GM19099 (cell line): ENCODE measurements around the gene PROZ.

Experiments
- POLR2A ChIP-seq: IDR thresholded peaks from 3 replicates; pipeline ENCODE4 v1.6.1; 2011; ENCODE audit warnings: low read depth; ENCODE audit not compliant: insufficient read length; ENCODE audit errors: extremely low read depth

The PROZ gene

DNA sequence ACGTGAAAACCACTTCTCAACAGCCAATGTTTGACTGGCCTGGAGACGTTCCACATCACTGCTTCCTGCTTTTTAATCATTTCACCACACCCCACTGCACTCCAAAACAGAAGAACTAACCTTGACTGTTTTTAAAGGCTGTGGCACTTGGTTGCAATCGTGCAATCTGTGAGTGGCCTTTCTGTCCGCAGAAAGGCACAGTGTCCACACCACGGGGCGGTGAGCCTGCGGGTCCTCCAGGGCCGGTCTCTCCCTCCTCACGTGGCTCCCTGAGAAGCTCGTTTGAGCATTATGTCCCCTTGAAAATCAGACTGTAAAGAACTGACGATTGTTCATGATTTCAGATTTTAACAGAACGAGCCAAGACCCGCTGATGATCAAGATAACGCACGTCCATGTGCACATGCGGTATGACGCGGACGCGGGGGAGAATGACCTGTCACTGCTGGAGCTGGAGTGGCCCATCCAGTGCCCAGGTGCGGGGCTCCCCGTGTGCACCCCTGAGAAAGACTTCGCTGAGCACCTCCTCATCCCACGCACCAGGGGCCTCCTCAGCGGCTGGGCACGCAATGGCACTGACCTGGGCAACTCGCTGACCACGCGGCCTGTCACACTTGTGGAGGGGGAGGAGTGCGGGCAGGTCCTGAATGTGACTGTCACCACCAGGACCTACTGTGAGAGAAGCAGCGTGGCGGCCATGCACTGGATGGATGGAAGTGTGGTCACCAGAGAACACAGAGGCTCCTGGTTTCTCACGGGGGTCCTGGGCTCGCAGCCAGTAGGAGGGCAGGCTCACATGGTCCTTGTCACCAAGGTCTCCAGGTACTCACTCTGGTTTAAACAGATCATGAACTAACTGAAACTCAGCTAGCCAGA is 13.0 kb downstream of the PROZ start:
- TF ChIP-seq POLR2A = no peak

DNA sequence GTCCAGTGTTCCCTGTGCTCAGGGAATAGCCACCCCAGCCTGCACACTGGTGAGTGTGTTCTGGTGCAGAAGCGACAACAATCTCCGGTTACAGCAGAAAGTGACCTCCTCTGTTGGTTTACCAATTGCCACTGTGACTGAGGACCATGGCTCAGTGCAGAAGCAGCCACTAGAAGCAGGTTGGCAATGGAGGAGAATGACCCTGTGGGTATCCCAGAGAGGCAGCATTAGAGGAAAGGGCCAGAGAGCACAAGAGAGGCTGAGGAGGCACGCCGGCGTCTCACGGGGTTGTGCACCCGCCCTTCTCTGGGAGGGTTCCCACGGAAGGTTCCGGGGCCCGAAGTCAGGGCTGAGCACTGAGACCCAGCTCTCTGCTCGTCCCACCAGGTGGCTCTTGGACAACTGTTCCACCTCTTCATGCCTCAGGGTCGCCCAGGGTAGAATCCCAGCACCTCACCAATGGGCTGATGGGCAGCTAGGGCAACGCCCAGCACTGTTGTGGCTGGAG is 14.0 kb downstream of the PROZ start:
- TF ChIP-seq POLR2A = no peak

DNA sequence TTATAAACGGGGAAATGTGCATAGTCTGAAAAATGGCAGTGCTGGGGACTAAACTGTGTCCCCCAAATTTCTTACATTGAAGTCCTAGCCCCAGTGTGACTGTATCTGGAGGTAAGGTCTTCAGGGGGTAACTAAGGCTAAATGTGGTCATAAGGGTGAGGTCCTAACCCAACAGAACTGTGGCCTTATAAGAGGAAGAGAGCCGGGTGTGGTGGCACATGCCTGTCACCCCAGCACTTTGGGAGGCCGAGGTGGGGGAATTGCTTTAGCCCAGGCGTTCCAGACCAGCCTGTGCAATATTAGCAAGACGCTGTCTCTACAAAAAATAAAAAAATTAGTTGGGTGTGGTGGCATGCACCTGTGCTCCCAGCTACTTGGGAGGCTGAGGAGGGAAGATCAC is 17.8 kb downstream of the PROZ start:
- TF ChIP-seq POLR2A = no peak

GRCh38 chr13:113176822-113177221 is 18.4 kb downstream of the PROZ start:
- no peak for TF ChIP-seq POLR2A

DNA sequence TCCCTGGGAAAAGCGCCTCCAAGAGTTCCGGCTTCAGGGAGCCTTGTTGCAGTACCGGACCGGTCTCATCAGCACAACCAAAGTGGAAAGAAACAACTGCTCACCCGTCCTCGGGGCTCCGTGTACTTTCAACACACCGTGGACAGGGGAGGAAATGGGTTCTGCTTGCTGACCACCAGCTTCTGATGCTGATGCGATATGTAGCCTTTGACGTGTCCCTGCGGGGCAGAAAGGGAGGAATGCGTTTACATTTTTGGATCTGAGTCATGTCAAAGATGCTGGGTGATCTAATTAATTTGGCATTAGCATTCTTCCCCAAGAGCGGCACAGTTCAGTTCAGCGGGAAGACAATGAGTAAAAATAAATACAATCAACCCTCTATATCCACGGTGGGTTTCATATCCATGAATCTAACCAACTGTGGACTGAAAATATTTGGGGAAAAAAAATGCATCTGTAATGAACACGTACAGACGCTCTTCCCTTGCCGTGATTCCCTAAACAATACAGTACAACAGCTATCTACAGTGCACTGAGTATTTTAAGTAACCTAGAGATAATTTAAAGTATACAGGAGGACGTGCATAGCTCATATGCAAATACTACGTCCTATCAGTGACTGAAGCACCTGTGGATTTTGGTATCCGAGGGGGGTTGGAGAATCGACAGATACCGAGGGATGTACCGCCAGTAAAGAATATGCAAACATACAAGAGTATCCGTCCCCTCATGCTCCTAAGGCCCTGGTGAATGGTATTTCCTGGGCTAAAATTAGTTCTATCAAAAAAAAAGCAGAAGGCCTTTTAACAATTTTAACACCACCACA is 19.8 kb downstream of the PROZ start:
- no peak for TF ChIP-seq POLR2A

GRCh38 chr13:113178896-113179167 is 20.4 kb downstream of the PROZ start:
- TF ChIP-seq POLR2A = no peak

GRCh38 chr13:113179374-113180230 is 21.2 kb downstream of the PROZ start:
- TF ChIP-seq POLR2A = no peak

- no peak for TF ChIP-seq POLR2A
Measured at GRCh38 chr13:113182046-113182445, 23.6 kb downstream of the PROZ start.

- no peak for TF ChIP-seq POLR2A
Measured at GRCh38 chr13:113183450-113184129, 25.1 kb downstream of the PROZ start.

- TF ChIP-seq POLR2A = no peak
Measured at GRCh38 chr13:113184568-113185440, 26.4 kb downstream of the PROZ start.

- TF ChIP-seq POLR2A = no peak
Measured at GRCh38 chr13:113186061-113186900, 27.8 kb downstream of the PROZ start.

DNA sequence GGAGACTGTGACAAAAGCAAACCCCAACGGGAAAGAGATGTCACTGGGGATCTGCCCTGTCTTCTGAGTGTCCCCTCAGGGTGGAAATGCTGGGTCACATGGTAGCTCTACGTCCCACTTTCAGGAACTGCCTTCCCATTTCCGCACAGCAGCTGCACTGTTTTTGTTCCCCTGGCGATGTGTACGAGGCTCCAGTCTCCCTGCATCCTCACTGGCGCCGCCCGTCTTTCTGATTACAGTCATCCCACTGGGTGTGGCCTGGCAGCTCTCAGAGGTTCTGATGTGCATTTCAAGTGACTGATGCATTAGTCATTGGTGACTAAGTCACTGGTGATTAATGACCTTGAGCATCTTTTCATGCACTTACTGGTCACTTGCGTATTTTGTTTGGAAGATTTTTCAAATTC is 28.8 kb downstream of the PROZ start:
- no peak for TF ChIP-seq POLR2A
